ENCODE data around the gene EPN2.

Gene EPN2

DNA sequence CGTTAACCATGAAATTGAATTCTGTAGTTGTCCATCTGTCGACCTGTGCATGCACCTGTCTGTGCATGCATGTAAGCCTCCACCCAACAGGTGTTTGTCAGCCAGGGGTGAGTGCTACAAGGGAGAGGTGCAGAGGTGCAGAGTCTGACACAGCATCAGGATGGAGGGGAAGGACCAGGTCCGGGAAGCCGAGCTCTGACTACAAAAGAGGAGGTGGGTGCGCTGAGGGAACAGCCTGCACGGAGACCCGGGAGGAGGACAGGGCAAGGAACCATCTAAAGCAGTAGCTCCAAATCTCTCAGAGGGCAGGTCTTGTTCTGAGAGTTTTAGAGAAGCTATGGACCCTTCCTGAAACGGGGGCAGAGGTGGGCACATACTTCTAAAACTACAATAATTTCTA lies 71.2 kb downstream of the EPN2 start:
- ChIA-PET CTCF (no interaction called here), POLR2A (ENCODE audit: low non-redundant PET) (no interaction called here)
- no peak for DNase-seq (ENCODE audit: low spot score)
- TF ChIP-seq, protein P1, sequence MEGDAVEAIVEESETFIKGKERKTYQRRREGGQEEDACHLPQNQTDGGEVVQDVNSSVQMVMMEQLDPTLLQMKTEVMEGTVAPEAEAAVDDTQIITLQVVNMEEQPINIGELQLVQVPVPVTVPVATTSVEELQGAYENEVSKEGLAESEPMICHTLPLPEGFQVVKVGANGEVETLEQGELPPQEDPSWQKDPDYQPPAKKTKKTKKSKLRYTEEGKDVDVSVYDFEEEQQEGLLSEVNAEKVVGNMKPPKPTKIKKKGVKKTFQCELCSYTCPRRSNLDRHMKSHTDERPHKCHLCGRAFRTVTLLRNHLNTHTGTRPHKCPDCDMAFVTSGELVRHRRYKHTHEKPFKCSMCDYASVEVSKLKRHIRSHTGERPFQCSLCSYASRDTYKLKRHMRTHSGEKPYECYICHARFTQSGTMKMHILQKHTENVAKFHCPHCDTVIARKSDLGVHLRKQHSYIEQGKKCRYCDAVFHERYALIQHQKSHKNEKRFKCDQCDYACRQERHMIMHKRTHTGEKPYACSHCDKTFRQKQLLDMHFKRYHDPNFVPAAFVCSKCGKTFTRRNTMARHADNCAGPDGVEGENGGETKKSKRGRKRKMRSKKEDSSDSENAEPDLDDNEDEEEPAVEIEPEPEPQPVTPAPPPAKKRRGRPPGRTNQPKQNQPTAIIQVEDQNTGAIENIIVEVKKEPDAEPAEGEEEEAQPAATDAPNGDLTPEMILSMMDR (conservative IDR thresholded peaks at IDR 0.05; ENCODE audit: low read depth) = no peak
- H3K27ac ChIP-seq = no peak overlapping the region

- TF ChIP-seq, protein P1 (conservative IDR thresholded peaks at IDR 0.05; ENCODE audit: low read depth) = no peak
- no peak for DNase-seq (ENCODE audit: low spot score)
- ChIA-PET CTCF (interaction anchor here (0.6 kb wide), 1 partner anchor 1296 kb away, joined by 4 read pairs; no protein-coding TSS in a partner anchor), POLR2A (ENCODE audit: low non-redundant PET) (no interaction called here)
- peak overlapping the region; percentile 13; the same call in 1 of the 2 replicates for H3K27ac ChIP-seq
Measured at GRCh38 chr17:19309701-19310100, 72.5 kb downstream of the EPN2 start.

- ChIA-PET CTCF (interaction anchor here (0.6 kb wide), 1 partner anchor 1296 kb away, joined by 4 read pairs; no protein-coding TSS in a partner anchor), POLR2A (ENCODE audit: low non-redundant PET) (no interaction called here)
- TF ChIP-seq, protein P1 (conservative IDR thresholded peaks at IDR 0.05; ENCODE audit: low read depth) = no peak
- no peak for DNase-seq (ENCODE audit: low spot score)
- H3K27ac ChIP-seq = peak overlapping the region; percentile 13; the same call in 1 of the 2 replicates
Measured at GRCh38 chr17:19310151-19310550, 73.0 kb downstream of the EPN2 start.

DNA sequence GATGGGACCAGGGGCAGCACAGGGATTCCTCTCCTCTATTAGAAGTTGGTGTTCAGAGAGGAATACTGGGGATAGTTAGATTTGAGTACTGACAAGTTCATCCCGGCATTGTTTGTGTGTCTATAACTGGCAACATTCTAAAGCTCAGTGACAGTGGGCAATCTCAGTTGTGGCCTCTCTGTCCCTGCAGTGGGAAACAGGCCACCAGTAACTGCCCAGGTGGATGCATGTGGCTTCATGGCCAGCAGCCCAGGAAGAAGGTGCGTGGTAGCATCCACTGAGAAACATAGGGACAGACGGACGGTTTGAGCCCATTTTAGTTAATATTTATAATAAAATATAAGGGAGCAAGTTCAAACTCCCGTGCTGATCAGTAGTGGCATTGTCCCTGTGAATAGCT lies 73.8 kb downstream of the EPN2 start:
- ChIA-PET CTCF (no interaction called here), POLR2A (ENCODE audit: low non-redundant PET) (no interaction called here)
- DNase-seq (ENCODE audit: low spot score) = no peak
- no peak overlapping the region for H3K27ac ChIP-seq
- TF ChIP-seq, protein P1 (conservative IDR thresholded peaks at IDR 0.05; ENCODE audit: low read depth) = no peak

- CTCF ChIA-PET = no interaction called here
- no peak for DNase-seq (ENCODE audit: low spot score)
- TF ChIP-seq, protein P1 (conservative IDR thresholded peaks at IDR 0.05; ENCODE audit: low read depth) = no peak
- POLR2A ChIA-PET (ENCODE audit: low non-redundant PET) = no interaction called here
- H3K27ac ChIP-seq = peak overlapping the region; percentile 89
Measured at GRCh38 chr17:19311421-19312215, 74.5 kb downstream of the EPN2 start.

- TF ChIP-seq, protein P1 (conservative IDR thresholded peaks at IDR 0.05; ENCODE audit: low read depth) = no peak
- peak overlapping the region; percentile 89 for H3K27ac ChIP-seq
- CTCF ChIA-PET = no interaction called here
- DNase-seq (ENCODE audit: low spot score) = no peak
- POLR2A ChIA-PET (ENCODE audit: low non-redundant PET) = no interaction called here
Measured at GRCh38 chr17:19312406-19312805, 75.2 kb downstream of the EPN2 start.

All from RWPE1 (cell line).